AG08396 (cell line): ENCODE measurements around the gene LARP7.
A peak's percentile ranks its signal among the peaks of the same experiment; 100 is the strongest.
"Not testable (repeated sequence)": the region's sequence is repeated elsewhere in the genome, so short reads cannot be mapped to it uniquely, and the experiment has no call there.

Experiments used
- DNase-seq: peaks from one replicate; pipeline ENCODE4 v3.0.0; 2012; ENCODE audit warnings: low spot score, mixed read lengths

The LARP7 gene

DNA sequence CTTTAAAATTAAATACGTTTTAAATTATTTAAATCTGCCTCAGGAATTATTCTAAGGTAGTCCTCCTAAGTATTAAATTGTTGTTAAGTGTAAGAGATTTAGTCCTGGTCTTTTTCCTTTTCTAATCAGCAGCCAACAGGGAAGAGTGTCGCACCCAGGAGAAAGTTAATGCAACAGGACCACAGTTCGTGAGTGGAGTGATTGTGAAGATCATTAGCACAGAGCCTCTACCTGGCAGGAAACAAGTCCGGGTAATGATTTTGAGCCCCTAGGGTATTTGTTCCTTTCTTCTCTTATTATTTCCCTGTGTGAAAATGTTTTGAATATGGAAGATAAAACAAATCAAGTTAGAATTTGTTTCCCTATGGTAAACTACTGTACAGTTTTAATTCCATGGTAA is 13.4 kb downstream of the LARP7 start:
- no peak for DNase-seq

DNA sequence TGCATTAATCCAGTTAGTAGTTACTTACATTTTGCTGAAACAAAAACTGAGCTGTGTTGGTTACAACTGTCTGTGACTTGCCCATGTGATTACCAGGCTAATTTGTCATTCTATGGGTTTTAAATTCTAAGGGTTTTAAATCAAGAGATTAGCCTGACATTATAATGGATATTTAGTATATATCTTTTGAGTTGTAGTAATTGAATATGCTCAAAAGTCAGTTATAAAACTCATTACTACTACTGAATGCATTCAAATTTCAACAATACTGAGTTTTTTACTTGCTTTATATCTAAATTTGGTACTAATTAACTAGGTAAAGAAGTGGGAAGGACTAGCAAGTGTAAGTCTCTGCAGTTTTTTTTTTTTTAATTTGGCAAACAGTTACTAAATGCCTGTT is 14.7 kb downstream of the LARP7 start:
- DNase-seq: no peak

DNA sequence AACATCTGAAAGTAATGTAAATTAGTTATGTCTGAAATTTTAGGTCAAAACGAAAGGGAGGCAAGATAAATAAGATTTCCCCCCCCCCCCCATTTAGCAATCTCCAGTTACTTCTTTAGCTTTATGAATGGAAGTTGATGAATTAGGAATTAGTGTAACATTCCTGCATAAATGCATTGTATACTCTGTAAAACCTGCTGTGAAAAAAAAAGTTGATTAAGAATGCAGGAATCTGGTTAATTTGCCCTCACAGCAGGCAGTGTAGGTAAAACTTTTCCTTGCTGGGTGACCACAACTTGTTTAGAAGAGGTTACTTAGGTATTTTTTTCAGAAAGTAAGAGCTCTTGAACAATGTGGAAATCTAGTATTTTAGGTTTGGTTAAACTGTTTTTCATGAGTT is 15.3 kb downstream of the LARP7 start:
- DNase-seq: no peak

DNA sequence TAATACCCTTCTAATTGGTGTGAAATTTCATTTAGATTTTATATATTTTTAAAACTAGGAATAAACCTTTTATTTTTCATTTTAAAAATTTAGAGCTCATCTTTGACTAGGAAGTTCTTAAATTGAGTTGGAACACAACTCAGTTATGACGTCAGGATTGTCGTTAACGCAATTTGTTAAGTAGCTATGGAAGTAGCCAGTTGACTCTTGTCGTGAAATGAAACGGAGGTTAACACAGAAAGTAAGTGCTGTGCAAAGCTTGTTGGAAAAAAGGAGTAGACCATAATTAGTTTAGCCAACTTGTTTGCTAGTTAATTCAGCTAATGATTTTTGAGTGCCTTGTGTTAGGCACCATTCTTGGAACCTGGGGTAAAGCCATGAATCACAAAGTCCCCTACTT is 18.3 kb downstream of the LARP7 start:
- DNase-seq: no peak

DNA sequence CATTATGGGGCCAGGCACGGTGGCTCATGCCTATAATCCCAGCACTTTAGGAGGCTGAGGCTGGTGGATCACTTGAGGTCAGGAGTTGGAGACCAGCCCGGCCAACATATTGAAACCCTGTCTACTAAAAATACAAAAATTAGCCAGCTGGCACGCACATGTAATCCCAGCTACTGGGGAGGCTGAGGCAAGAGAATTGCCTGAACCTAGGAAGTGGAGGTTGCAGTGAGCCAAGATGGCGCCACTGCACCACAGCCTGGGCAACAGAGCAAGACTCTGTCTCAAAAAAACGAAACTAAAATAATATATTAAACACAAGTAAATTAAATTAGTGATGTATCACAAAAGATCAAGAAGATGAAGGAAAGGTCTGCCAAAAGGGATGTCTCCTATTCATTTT is 19.2 kb downstream of the LARP7 start:
- not testable (repeated sequence) for DNase-seq

DNA sequence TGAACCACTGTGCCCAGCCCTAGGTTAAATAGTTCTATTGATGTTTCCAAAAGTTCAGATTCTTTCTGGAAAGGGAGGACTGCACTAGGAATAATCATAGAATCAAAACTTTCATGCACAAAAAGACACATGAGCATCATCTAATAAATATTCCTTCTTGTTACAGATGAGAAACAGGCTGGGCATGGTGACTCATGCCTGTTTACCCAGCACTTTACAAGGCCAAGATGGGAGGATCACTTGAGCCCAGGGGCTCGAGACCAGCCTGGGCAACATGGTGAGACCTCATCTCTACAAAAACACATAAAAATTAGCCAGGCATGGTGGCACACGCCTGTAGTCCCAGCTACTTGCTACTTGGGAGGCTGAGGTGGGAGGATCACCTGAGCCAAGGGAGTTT is 27.7 kb downstream of the LARP7 start:
- DNase-seq: no peak

DNA sequence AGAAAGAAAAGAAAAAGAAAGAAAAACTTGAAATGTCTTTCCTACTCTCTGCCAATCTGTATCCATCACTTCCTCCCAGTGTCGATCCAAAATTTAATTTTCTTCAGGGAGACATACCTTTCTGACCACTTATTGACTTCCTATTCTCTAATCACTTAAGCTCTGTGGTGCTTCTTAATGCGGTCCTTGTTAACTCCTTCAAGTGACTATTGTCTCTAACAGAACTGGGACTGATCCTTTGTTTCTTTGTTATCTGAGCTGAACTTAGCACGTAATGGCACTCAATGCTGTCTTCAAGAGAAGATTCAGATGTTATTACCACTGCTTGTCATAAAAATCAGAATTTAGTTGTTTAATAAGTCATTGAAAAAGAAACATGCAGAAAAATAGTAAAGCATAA is 31.2 kb downstream of the LARP7 start:
- no peak for DNase-seq

DNA sequence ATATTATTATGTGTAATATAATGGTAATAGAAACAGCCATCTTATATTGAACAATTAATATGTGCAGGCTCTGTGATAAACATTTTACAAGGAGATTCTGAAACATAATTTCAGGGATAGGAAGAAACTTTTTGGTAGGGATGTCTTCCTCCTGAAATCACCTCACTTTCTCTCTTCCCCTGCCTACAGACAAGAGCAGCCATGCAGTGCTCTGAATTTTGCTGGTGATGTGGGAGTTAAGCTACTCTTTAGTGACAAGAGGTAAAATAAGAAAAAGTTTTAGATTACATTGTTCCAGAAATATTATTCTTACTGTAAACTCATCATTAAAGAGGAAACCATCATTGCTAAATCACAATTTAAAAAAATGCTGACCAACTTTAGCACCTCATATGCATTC is 36.1 kb downstream of the LARP7 start:
- no peak for DNase-seq

DNA sequence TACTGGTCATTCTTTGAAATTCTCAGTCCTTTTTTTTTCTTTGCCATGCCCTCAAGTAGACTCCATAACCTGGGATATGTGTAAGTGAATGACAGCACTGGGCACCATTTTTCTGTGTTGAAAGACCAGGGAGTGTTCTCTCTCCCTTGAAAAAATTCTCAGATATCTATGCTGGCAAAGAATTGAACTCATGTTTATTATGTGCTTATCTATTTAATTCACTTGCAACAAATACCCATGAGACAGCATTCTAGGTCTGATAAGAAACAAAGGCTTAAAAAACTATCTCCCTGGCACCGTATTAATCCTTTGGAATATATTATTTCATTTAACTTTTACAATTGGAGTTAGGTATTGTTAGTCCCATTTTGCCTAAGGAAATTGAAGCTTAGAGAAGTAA is 36.7 kb downstream of the LARP7 start:
- DNase-seq: no peak

DNA sequence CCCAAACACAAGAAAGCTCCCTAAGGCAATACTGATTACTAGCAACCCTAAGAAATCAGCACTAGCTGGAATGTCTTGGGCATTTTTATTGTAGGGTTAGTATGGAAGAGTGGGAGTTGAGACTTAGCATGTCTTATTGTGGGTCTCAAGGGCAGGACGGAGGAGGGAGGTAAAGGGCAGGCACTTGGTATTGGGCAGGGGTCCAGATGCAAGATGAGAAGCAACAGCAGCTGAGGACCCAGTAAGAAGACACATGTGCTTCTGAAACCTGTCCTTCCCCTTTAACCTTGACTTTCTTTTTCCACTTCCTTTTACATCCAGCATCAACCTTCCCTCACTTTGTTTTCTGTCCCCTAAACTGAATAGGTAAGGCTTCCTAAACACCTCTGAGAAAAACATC is 37.4 kb downstream of the LARP7 start:
- DNase-seq: no peak

DNA sequence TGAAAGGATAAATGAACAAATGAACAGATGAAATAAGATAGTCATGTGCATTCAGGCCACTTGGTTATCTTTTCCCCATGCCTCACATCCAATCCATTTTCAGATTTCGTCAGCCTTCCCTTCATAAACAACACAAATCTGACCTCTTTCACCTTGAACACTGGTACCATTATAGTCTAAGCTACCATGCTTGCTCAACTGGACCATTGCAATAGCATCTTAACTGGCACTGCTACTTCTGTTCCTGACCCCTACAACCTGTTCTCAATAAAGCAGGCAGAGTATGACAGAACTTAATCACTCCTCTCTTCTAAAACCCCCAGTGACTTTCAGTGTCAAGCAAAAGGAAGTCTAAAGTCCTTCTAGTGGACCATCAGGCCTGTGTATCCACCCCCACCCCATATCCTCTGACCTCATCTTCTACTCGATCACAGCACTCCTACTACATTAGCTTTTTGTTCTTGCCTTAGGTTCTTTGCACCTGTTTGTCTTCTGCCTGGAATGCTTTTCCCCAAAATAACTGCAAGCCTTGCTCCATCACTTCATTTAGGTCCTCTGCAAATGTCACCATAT is 40.7 kb downstream of the LARP7 start:
- no peak for DNase-seq

DNA sequence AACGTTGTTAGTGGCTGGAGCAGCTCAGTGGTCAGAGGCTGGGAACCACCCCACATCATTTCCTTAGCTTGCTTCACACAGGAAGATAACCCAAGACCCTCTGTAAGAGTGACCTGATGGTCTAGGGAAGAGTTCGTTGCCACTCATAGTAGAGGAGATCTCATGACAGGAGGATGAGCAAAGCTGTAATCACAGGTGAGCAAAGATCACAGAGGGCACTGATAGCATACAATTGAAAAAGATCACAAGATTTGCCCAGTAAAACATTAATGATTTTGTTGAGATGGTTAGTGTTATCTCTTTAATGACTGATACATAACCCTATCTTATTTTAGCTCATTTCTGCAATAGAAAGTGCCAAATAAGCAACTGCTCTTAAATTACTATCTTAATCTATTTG is 44.1 kb downstream of the LARP7 start:
- no peak for DNase-seq

DNA sequence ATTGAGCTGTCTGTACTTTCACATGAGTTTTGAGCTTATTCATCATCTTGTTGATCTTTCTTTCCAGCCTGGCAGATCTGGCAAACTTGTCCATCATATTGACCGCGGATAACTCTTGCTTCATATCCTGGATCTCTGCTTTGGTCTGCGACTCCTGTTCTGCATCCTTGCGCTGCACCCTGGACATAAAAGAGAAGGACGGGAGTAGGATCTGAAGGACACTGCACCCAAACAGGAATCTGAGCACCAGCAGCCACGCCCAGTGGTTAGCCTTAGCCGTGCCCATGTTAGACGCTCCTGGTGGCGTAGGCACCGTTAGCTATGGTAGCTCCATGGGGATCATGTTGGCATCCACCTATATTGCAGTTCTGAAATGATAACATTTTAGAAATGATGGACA is 56.6 kb downstream of the LARP7 start:
- no peak for DNase-seq

DNA sequence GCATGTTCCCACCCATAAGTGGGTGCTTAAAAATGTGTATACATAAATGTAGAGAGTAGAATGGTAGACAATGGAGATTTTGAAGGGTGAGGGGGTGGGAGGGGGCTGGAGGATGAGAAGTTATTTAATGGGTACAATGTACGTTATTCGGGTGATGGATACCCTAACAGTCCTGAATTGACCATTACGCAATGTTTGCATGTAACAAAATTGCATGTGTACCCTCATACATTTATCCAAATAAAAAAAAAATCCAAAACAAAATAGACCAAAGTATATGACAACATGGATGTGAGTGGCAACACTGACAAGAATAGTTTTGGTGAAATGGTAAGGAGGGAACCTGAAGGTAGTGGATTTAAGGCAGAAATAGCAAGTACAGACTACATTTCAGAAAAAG is 63.7 kb downstream of the LARP7 start:
- no peak for DNase-seq

DNA sequence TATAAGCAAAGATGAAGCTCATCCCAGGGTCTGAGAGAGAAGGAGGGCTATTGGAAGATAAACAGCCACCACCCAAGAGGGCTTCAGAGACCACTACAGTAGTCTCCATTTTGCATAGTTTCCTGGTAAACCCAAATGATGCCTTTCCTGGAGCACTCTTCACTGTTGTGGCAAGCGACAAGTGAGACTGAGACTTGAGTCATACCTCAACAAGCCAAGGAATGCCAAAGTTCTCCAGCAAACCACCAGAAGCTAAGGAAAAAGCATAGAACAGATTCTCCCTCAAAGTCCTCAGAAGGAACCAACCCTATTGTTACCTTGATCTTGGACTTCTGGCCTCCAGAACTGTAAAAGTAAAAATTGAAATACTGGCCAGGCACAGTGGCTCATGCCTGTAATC is 65.9 kb downstream of the LARP7 start:
- peak; percentile 31 for DNase-seq

DNA sequence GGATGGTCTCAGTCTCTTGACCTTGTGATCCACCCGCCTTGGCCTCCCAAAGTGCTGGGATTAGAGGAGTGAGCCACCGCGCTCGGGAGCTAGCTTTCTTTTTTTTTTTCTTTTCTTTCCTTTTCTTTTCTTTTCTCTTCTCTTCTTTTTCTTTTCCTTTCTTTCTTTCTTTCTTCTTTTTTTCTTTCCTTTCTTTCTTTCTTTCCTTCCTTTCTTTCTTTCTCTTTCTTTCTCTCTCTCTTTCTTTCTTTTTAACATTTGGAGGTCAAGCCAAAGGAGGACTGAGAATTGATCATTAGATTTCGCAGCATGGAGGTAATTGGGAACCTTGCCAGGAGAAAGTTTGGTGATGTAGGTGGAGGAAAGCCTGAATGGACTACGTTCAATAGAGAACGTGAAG is 67.4 kb downstream of the LARP7 start:
- no peak for DNase-seq

DNA sequence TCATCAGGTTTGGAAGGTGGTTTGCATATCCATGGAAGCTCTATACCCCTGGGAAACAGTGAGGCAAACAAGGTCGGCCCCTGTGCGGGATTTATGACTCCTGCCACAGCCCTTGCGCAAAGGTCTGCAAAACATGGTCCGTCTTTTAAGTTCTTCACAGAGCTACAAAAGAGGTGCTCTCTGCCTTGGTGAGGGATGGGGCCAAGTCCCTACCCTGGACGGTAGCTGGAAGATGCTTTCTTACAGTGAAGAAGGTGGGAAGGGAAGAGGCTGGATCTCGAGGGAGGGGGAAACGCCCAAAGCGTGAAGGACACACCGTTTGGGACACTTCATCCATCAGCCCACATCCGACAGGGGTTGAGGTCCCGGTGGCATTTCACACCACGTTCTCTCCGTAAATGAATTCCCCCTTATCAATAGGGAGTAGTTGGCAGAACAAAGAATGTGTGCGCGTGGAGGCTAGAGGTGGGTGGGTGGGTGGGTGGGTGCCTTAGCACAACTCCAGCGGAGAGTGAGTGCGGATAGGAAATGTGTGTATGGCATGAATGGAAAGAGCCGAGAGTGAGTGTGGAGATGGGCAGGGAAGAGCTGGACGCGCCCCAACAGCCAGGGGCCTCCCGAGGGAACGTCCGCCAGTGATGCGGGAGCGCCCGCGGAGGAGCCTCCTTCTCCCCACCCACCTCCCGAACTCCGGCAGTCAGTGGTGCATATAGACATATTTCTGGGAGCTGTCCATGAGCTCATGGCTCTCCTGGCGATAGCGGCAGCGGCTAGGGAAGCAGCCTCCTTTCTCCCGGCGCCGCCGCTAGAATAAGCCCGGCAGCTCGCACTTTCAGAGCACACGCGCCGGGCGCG is 68.3 kb downstream of the LARP7 start:
- DNase-seq: peak; percentile 67

DNA sequence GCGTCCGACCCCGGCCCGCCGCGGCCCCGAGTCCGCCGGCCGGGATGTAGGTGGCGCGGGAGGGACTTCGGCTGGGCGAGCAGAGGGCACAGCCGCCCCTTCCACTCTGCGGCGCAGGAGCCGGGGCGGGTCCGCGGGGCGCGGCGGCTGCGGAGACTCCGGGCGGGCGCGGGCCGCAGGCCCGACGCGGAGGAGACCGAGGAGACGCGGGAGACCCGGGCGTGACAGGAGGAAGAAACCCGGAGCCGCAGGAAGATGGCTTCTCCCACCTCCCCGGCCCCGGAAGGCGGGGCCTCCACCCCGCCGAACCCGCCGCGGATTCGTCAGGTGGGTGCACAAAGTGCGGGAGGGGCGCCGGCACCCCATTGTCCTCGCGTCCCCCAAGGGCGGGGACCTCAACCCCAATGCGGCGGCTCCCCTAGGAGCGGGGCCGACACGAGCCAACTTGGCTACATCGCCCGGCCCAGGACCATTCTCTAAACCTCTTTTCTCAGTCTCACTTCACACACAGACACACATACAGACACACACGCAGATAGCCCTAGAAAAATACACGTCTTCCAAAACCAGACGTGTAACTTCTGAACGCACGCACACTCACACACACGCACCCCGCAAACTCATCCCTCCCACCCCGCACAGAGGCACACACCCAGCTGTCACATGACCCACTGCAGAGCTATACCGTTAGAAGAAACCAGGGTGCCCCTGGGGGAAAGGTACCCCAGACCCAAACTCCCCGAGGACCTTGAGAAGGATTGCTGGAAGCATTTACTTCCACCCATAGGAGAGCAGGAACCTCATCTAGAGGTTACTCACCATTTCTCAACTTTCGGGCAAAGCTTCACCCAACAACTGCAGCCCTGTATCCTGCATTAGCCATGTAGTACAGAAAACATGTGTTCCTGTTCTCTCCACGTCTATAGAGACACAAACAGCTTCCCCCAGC is 69.2 kb downstream of the LARP7 start:
- peak; percentile 15 for DNase-seq

DNA sequence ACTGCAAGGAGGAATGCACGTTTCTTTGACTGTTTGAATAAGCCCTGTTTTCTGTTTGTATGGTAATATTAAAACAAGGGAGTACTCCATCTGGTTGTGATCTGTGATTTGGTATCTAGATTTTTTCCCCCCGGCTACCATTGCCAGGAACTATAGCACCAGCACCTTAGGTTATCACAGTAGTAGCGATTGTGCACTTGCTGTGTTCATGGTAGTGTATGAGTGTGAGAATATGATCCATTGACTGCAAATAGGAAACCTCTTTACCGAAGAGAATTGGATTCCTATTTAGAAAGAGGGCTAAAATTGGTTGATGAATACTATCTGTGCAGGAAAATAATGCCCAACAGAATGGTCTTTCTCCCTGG is 69.9 kb downstream of the LARP7 start:
- no peak for DNase-seq
